Measurements from ENCODE around the gene MYO15A. TPM values are rescaled to one million over a fixed set of nuclear protein-coding genes. Genes with fewer than 3 reads are reported as not detected.

The MYO15A gene
- polyA plus RNA-seq, 4 donors: 1.9 to 5.3 (median 3.2) TPM

DNA sequence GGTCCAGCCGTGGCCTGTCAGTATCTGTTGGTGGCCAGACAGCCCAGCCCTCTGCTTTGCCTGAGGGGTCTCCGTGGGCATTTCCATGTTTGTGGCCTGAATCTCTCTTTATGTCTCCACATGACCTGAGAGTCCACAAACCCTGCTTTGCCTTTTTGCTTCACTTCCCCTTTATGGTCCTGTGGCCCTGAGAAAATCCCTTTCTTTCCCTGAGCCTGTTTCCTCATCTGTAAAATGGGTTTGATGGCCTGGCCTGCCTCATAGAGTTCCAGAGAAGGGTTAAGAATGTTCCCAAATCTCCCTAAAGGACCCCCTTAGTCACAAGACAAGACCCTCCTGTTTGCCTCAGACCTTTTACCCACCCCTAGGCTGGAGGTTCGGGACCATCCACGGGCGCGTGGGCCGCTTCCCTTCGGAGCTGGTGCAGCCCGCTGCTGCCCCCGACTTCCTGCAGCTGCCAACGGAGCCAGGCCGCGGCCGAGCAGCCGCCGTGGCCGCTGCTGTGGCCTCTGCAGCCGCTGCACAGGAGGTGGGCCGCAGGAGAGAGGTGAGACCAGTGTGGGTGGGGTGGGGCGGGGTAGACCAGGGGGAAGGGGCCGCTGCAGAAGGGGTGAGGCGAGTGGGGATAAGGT lies 48.9 kb downstream of the MYO15A start:
- DNase-seq (ENCODE audit: low read depth in 4 of 4, low spot score in 2 of 4): no peak

DNA sequence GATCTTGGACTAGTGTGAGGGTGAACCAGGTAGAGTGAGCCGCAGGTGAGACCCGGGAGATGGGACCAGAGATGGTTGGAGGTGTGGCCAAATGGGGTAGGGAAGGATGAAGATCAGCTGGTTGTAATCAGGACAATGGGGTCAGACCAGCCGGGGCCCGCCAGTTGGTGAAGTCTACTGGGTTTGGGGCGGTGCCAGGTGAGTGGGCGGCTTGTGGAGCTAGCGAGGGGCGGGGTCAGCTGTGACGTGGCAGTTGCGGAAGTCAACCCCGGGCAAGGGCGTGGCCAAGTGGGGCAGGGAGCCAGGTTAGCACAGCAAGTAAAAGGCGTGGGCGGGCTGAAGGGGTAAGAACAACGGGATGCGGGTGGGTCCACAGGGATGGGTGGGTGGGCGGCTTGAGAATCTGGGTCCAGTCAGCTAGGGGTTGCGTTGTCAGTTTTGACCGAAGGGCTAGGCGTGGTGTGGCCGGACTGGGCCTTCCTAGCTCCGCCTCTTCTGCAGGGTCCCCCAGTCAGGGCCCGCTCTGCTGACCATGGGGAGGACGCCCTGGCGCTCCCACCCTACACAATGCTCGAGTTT lies 49.6 kb downstream of the MYO15A start:
- peak in 3 of 4 donors; percentile 65 to 72 (median 72) for DNase-seq (ENCODE audit: low read depth in 4 of 4, low spot score in 2 of 4)

- DNase-seq (ENCODE audit: low read depth in 4 of 4, low spot score in 2 of 4): no peak
Measured at GRCh38 chr17:18159551-18160120, 51.1 kb downstream of the MYO15A start.

GRCh38 chr17:18160128-18160856 lies 51.7 kb downstream of the MYO15A start:
- DNase-seq (ENCODE audit: low read depth in 4 of 4, low spot score in 2 of 4): no peak

DNA sequence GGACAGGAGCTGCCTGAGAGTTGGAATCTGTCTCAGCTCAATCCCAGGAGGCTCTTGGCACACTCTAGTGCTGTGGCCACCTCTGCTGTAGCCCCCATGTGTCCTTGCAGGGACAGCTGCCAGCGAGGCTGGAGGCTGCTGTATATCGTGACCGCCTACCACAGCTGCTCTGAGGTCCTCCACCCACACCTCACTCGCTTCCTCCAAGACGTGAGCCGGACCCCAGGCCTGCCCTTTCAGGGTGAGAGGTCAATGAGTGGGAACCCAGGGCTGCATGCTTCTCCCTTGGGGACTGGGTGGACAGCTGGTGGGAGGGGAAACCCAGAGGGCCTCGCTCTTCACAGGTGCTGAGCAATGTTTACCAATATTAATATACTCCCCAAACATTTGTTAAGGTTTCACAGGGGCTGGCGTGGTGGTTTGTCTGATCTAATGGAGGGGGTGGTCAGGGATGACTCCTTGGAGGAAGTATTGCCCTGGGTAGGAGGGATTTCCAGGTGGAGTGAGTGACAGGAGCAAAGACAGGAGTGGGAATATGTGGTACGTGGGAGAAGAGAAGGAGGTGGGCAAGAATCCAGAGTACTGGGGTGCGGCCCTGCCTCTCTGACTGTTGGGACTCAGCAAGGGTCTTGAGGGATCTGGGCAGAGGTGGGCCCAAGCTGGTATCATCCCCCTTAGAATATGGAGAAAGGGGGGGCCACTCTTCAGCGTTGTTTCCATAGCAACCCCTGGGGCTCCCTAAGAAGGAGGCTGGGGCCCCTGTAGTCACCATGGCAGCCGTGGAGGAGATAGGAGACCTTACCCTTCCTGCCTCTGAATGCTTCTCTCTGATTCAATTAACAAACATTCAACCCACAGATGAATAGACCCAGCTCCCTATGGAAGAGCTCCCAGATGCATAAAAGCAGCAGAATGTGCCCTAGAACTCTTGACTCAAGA lies 52.9 kb downstream of the MYO15A start:
- DNase-seq (ENCODE audit: low read depth in 4 of 4, low spot score in 2 of 4): no peak

DNA sequence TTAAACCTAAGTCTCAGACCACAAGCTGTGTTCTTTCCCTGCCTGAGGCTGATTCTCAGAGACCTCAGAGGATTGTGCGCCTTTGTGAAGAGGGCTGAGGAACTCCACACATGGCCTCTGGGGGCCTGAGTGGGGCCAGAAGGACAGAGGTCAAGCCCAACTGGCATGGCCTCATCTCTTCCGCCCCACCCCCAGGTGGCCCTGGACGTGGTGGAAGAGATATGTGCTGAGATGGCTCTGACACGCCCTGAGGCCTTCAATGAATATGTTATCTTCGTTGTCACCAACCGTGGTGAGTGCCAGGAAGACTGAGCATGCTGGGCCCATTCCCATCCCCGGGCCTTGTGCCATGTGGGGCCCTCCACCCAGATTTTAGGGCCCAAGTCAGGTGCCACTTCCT lies 55.0 kb downstream of the MYO15A start:
- no peak for DNase-seq (ENCODE audit: low read depth in 4 of 4, low spot score in 2 of 4)

DNA sequence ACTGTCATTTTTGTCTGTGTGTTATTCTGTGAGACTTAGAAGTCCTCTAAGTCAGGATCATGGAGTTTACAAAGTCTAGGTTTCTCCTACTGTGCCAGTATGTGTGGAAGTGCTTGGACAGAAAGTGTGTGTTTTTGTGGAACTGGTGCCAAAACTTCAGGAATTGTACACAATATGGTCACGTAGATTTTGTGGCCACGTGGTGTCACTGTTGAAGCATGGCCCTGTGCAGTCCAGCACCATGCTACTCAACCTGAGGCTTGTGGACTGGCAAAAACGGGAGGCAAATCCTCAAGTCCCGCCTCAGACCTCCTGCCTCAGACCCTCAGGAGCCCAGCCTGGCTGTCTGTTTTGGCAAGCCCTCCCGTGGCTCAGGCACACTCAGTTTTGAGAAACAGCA lies 58.3 kb downstream of the MYO15A start:
- no peak for DNase-seq (ENCODE audit: low read depth in 4 of 4, low spot score in 2 of 4)

DNA sequence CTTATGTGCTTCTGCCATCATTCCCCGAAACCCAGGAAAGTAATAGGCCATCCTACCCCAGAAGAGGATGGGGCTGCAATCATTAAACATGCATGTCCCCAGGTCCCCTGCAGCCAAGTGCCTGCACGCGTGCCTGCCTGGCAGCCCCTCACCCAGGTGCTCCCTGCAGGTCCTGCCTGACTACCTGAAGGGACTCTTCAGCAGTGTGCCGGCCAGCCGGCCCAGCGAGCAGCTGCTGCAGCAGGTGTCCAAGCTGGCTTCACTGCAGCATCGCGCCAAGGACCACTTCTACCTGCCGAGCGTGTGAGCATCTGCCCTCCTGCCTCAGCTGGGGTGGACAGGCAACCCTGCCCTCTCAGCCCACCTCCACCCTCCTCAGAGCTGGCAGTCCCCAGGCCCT lies 58.9 kb downstream of the MYO15A start:
- no peak for DNase-seq (ENCODE audit: low read depth in 4 of 4, low spot score in 2 of 4)

DNA sequence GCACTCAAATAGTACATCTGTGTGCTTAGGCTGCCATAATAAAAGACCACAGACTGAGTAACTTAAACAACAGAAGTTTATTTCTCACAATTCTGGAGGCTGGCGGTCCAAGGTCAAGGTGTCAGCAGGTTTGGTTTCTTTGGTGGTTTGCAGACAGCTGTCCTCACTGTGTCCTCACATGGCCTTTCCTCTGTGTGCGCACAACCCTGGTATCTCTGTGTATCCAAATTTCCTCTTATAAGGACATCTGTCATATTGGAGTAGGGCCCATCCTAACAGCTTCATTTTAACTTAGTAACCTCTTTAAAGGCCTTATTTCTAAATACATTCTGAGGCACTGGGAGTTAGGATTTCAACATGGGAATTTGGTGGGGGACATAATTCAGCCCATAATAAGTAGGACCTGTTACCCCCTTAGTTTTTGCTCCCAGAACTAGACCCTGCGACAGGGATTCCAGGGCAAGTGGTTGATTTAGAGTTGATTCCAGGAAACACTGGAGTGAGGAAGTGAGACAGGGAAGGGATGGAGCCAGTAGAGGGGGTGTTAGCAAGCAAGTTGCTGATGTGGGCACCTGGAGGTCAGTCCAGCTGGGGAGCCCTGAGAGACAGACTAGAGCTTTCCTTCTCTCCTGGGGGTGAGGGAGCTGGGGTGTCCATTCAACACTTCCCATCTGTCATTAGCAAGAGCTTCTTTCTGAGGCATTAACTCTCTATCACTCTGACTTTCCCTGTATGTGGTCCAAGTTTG lies 64.1 kb downstream of the MYO15A start:
- no peak for DNase-seq (ENCODE audit: low read depth in 4 of 4, low spot score in 2 of 4)

- no peak for DNase-seq (ENCODE audit: low read depth in 4 of 4, low spot score in 2 of 4)
Measured at GRCh38 chr17:18173740-18174139, 65.2 kb downstream of the MYO15A start.

- DNase-seq (ENCODE audit: low read depth in 4 of 4, low spot score in 2 of 4): no peak
Measured at GRCh38 chr17:18176176-18176575, 67.6 kb downstream of the MYO15A start.

DNA sequence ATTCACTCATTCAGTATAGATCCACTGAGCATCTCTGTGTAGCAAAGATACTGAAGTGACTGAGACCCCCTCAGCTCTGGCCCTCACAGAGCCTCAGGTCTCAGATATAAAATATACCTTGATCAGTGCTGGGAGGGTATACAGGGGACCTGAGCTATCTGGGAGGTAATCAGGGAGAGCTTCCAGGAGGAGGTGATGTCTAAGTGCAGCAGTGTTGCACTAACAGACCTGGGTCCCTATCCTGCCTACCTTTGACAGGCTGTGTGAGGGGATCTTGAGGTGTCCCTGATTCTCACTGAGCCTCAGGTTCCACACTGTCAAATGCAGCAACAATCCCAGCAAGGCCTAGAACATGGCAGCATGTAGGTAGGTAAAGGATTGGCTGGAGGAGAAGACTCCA lies 68.6 kb downstream of the MYO15A start:
- DNase-seq (ENCODE audit: low read depth in 4 of 4, low spot score in 2 of 4): no peak

DNA sequence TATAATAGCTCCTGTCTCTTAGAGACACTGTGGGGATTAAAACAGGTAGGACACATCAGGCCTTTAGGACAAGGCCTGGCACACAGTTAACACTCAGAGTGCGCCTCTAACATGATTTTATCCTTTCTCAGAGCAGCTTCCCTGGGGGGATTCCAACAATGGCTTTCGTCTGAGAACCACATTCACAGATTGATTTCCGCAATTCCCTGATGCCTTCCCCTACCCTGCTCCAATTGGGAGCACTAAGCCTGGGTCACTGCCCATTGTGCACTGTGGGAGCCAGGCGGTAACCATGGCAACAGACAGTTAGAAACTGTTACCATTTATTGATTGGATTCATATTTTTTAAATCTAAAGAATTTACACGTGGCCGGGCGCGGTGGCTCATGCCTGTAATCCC lies 69.2 kb downstream of the MYO15A start:
- no peak for DNase-seq (ENCODE audit: low read depth in 4 of 4, low spot score in 2 of 4)

GRCh38 chr17:18179196-18179595 lies 70.6 kb downstream of the MYO15A start:
- DNase-seq (ENCODE audit: low read depth in 4 of 4, low spot score in 2 of 4): no peak

GRCh38 chr17:18179804-18180203 lies 71.2 kb downstream of the MYO15A start:
- DNase-seq (ENCODE audit: low read depth in 4 of 4, low spot score in 2 of 4): no peak

DNA sequence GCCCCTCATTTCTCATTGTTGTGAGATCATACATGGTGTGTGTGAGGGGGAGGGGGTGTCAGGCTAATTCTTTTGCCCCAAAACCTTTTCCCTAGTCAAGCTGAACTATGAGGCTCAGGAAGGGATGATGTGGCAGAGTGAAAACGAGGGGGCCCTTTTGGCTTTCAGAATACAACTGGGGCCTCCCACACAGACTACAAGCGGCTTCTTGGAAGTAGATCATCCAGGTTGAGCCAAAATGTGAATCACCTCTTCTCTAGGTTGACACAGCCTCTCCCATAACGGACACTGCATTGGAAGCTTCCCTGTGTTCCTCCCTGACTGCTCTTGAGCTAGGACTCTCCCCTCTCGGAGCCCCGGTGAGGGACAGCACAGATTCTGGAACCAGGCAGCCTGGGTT lies 72.8 kb downstream of the MYO15A start:
- no peak for DNase-seq (ENCODE audit: low read depth in 4 of 4, low spot score in 2 of 4)

DNA sequence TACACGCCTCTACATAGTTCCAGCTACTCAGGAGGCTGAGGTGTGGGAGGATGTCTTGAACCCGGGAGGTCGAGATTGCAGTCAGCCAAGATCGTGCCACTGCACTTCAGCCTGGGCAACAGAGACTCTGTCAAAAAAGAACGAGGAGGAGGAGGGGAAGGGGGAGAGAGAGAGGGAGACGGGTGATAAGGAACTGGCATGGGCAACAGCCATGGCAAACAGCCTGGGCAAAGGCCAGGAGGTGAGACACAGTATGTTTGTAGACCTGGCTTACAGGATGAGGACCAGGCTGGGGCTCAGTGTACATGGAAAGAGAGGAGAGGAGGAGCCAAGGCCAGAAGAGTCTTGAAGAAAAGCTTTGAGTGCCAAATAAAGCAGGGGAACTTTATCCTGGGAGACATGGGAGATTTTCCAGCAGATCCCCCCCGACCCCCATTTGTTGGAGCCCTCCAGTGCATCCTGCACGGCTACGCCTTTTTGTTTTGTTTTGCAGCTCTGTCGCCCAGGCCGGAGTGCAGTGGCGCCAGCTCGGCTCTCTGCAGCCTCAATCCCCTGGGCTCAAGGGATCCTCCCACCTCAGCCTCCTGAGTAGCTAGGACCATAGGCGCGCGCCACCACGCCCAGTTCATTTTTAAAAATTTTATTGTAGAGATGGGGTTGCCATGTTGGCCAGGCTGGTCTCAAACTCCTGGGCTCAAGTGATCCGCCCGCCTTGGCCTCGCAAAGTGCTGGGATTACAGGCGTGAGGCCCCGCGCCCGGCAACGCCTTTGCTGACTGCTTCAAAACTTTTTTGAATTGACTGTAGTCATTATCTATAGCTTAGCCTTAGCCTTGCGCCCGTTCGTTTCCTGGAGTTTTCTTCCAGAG lies 73.8 kb downstream of the MYO15A start:
- DNase-seq (ENCODE audit: low read depth in 4 of 4, low spot score in 2 of 4): no peak

GRCh38 chr17:18182978-18183333 lies 74.4 kb downstream of the MYO15A start:
- no peak for DNase-seq (ENCODE audit: low read depth in 4 of 4, low spot score in 2 of 4)

Data from left renal cortex interstitium (tissue), 4 donors.